ENCODE results near the gene ABCA3. TPM values are rescaled to one million over a fixed set of nuclear protein-coding genes. Genes with fewer than 3 reads are reported as not detected.

ABCA3 gene
- total RNA-seq, 4 donors from 2014 or later: 6.8 to 17.9 (median 11.0) TPM

DNA sequence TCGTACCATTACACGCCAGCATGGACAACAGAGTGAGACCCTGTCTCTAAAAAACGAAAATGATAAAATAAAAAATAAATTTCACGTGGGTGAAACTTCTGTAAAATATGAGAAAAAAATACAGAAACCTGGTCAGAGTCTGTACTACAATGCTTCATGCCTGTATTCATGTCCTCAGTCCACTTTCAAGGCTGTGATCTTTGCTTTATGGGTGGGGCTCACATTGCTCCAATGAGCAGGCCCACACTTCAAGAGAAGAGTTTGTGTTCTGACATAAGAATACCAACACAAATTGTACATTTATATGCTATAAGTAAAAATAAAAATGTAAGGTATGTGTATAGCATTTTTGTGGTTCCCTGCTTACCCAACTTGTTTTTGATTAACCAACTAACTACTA lies 32.2 kb upstream of the ABCA3 start:
- Histone ChIP-seq H3K36me3 (no peaks in the 10 kb centered on the region), H3K4me1 (no peaks in the 10 kb centered on the region), H3K9me3 (no peaks in the 10 kb centered on the region), H3K27me3 (no peaks in the 10 kb centered on the region), H3K4me3 (no peak overlapping the region), H3K27ac (no peak overlapping the region)
- WGBS: 87% methylated on average over 4 of the region's 4 CpGs
- no peak for DNase-seq (ENCODE audit: low spot score in 2 of 2)
- TF ChIP-seq POLR2AphosphoS5 (IDR thresholded peaks at IDR 0.05) (no peak), EP300 (IDR thresholded peaks at IDR 0.05) (no peak), POLR2A (IDR thresholded peaks at IDR 0.05) (no peak)
- TF ChIP-seq, protein P1, sequence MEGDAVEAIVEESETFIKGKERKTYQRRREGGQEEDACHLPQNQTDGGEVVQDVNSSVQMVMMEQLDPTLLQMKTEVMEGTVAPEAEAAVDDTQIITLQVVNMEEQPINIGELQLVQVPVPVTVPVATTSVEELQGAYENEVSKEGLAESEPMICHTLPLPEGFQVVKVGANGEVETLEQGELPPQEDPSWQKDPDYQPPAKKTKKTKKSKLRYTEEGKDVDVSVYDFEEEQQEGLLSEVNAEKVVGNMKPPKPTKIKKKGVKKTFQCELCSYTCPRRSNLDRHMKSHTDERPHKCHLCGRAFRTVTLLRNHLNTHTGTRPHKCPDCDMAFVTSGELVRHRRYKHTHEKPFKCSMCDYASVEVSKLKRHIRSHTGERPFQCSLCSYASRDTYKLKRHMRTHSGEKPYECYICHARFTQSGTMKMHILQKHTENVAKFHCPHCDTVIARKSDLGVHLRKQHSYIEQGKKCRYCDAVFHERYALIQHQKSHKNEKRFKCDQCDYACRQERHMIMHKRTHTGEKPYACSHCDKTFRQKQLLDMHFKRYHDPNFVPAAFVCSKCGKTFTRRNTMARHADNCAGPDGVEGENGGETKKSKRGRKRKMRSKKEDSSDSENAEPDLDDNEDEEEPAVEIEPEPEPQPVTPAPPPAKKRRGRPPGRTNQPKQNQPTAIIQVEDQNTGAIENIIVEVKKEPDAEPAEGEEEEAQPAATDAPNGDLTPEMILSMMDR (IDR thresholded peaks at IDR 0.05): no peak

DNA sequence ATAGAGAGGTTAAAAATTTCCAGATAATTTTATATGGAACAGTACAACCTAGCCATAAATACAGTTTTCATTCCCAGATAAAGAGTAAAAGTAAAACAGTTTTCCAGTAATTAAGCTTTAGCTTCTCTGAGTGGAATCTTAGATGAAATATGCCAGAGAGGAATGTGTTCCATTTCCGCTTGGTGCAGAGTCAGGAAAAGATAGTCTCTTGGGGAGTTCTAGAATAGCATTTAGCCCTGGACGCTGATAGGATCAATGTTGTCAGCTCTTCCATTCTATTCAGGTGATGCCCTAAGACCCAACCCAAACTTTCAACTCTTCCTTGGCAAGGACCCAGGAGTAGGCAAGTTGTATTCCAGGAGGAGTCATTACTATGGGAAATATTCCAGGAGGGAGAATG lies 30.9 kb upstream of the ABCA3 start:
- no peak for DNase-seq (ENCODE audit: low spot score in 2 of 2)
- H3K4me1 ChIP-seq: no peaks in the 10 kb centered on the region
- H3K9me3 ChIP-seq: no peaks in the 10 kb centered on the region
- no peaks in the 10 kb centered on the region for H3K27me3 ChIP-seq
- H3K36me3 ChIP-seq: no peaks in the 10 kb centered on the region
- H3K4me3 ChIP-seq: no peak overlapping the region
- 67% methylated on average over 2 of the region's 2 CpGs for WGBS
- TF ChIP-seq POLR2AphosphoS5 (IDR thresholded peaks at IDR 0.05) (no peak), EP300 (IDR thresholded peaks at IDR 0.05) (no peak), POLR2A (IDR thresholded peaks at IDR 0.05) (no peak)
- TF ChIP-seq, protein P1 (IDR thresholded peaks at IDR 0.05): no peak
- H3K27ac ChIP-seq: no peak overlapping the region

DNA sequence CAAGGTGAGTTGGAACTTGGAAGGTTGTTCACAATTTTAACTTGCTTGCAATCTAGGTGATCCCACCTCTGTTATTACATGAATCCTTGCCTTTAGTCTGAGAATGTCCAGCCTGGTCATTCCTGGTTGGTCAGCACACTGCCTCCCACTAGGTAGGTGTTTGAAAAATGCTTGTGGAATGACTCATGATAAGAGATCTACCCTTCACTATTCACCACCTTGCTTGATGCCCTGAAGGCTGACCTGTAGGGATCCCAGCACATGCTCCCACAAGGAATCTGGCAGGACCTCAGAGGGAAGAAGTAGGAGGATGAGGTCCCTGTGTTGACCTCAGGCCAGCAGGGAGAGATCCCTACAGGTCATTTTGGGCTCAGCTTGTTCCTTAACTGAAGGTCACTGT lies 30.2 kb upstream of the ABCA3 start:
- no peak for TF ChIP-seq POLR2A (IDR thresholded peaks at IDR 0.05)
- TF ChIP-seq, protein P1 (IDR thresholded peaks at IDR 0.05): no peak
- no peak for TF ChIP-seq POLR2AphosphoS5 (IDR thresholded peaks at IDR 0.05)
- TF ChIP-seq EP300 (IDR thresholded peaks at IDR 0.05): no peak
- no peak for DNase-seq (ENCODE audit: low spot score in 2 of 2)
- no peaks in the 10 kb centered on the region for H3K9me3 ChIP-seq
- no peaks in the 10 kb centered on the region for H3K4me1 ChIP-seq
- no peak overlapping the region for H3K4me3 ChIP-seq
- no peak overlapping the region for H3K27ac ChIP-seq
- no peaks in the 10 kb centered on the region for H3K36me3 ChIP-seq
- H3K27me3 ChIP-seq: no peaks in the 10 kb centered on the region

GRCh38 chr16:2366660-2367309 lies 26.3 kb upstream of the ABCA3 start:
- Histone ChIP-seq H3K27me3 (no peaks in the 10 kb centered on the region), H3K4me1 (no peaks in the 10 kb centered on the region), H3K27ac (no peak overlapping the region), H3K4me3 (no peak overlapping the region), H3K9me3 (no peaks in the 10 kb centered on the region), H3K36me3 (no peaks in the 10 kb centered on the region)
- TF ChIP-seq POLR2AphosphoS5 (IDR thresholded peaks at IDR 0.05) (no peak), POLR2A (IDR thresholded peaks at IDR 0.05) (no peak), EP300 (IDR thresholded peaks at IDR 0.05) (no peak)
- TF ChIP-seq, protein P1 (IDR thresholded peaks at IDR 0.05): no peak
- WGBS: 69% methylated on average over 13 of the region's 13 CpGs
- no peak for DNase-seq (ENCODE audit: low spot score in 2 of 2)

- H3K4me1 ChIP-seq: no peaks in the 10 kb centered on the region
- no peak overlapping the region for H3K27ac ChIP-seq
- 39% methylated on average over 11 of the region's 11 CpGs for WGBS
- TF ChIP-seq EP300 (IDR thresholded peaks at IDR 0.05) (no peak), POLR2AphosphoS5 (IDR thresholded peaks at IDR 0.05) (no peak), POLR2A (IDR thresholded peaks at IDR 0.05) (no peak)
- TF ChIP-seq, protein P1 (IDR thresholded peaks at IDR 0.05): no peak
- no peaks in the 10 kb centered on the region for H3K27me3 ChIP-seq
- H3K9me3 ChIP-seq: no peaks in the 10 kb centered on the region
- no peak overlapping the region for H3K4me3 ChIP-seq
- DNase-seq (ENCODE audit: low spot score in 2 of 2): no peak
- H3K36me3 ChIP-seq: no peaks in the 10 kb centered on the region
Measured at GRCh38 chr16:2365397-2366294, 25.1 kb upstream of the ABCA3 start.

Measured in suprapubic skin (tissue), 4 donors.